Activated CD4-positive, CD25-positive, alpha-beta regulatory T cell treated with anti-CD3 and anti-CD28 coated beads, Interleukin-2, amount 50 U/mL, for 72 hours (primary cell): Measurements from ENCODE around the gene ATP5MC2.
"Not testable (repeated sequence)": the region's sequence is repeated elsewhere in the genome, so short reads cannot be mapped to it uniquely, and the experiment has no call there.

Source experiments
- DNase-seq: peaks from one replicate; pipeline ENCODE4 v3.0.0; 2021

The ATP5MC2 gene

GRCh38 chr12:53675701-53676607 lies at the start of gene ATP5MC2:
Gene ATP5MC2 (minus strand): TSS chr12:53676083. CDS start chr12:53672614, 3,469 bp downstream.
- DNase-seq, result peak; percentile 95

- no peak for DNase-seq
Observed at GRCh38 chr12:53722450-53723041, 46.7 kb upstream of the ATP5MC2 start.

- no peak for DNase-seq
Observed at GRCh38 chr12:53720946-53721345, 45.1 kb upstream of the ATP5MC2 start.

- no peak for DNase-seq
Observed at GRCh38 chr12:53719649-53720048, 43.8 kb upstream of the ATP5MC2 start.

- DNase-seq, result not testable (repeated sequence)
Observed at GRCh38 chr12:53718567-53718966, 42.7 kb upstream of the ATP5MC2 start.

GRCh38 chr12:53717319-53717718 lies 41.4 kb upstream of the ATP5MC2 start:
- DNase-seq, result no peak

GRCh38 chr12:53714004-53714403 lies 38.1 kb upstream of the ATP5MC2 start:
- DNase-seq, result no peak

GRCh38 chr12:53713516-53713915 lies 37.6 kb upstream of the ATP5MC2 start:
- no peak for DNase-seq

GRCh38 chr12:53712059-53712643 lies 36.3 kb upstream of the ATP5MC2 start:
- no peak for DNase-seq

GRCh38 chr12:53710091-53710490 lies 34.2 kb upstream of the ATP5MC2 start:
- no peak for DNase-seq

GRCh38 chr12:53709671-53710070 lies 33.8 kb upstream of the ATP5MC2 start:
- DNase-seq, result no peak

- no peak for DNase-seq
Observed at GRCh38 chr12:53706080-53706479, 30.2 kb upstream of the ATP5MC2 start.

- no peak for DNase-seq
Observed at GRCh38 chr12:53703756-53704155, 27.9 kb upstream of the ATP5MC2 start.

- DNase-seq, result peak; percentile 71
Observed at GRCh38 chr12:53701518-53702264, 25.8 kb upstream of the ATP5MC2 start.

- no peak for DNase-seq
Observed at GRCh38 chr12:53700567-53700966, 24.7 kb upstream of the ATP5MC2 start.

GRCh38 chr12:53699678-53700025 lies 23.8 kb upstream of the ATP5MC2 start:
- no peak for DNase-seq

GRCh38 chr12:53698948-53699677 lies 23.2 kb upstream of the ATP5MC2 start:
- DNase-seq, result no peak

GRCh38 chr12:53696655-53697331 lies 20.9 kb upstream of the ATP5MC2 start:
- DNase-seq, result no peak

- no peak for DNase-seq
Observed at GRCh38 chr12:53696285-53696654, 20.4 kb upstream of the ATP5MC2 start.

GRCh38 chr12:53695152-53696145 lies 19.6 kb upstream of the ATP5MC2 start:
- peak; percentile 35 for DNase-seq

GRCh38 chr12:53694756-53695151 lies 18.9 kb upstream of the ATP5MC2 start:
- no peak for DNase-seq
